Fibroblast of upper back skin (primary cell): ENCODE data around the gene EPO.
"Not testable (repeated sequence)": the region's sequence is repeated elsewhere in the genome, so short reads cannot be mapped to it uniquely, and the experiment has no call there.

Experiments
- DNase-seq: peaks from one replicate; pipeline ENCODE4 v3.0.0-alpha.2; 2013

EPO gene

GRCh38 chr7:100705753-100706671 is 14.3 kb upstream of the EPO start, which contains the start of gene POP7:
Gene POP7, plus strand, starts transcription at chr7:100706121. Its CDS starts 710 bp downstream, at chr7:100706831.
- peak; percentile 98 for DNase-seq

- no peak for DNase-seq
These were observed 13.5 kb upstream of the EPO start for GRCh38 chr7:100706672-100707311.

GRCh38 chr7:100708395-100708794 is 11.9 kb upstream of the EPO start:
- no peak for DNase-seq

GRCh38 chr7:100710452-100710851 is 9.8 kb upstream of the EPO start:
- DNase-seq, result no peak

- no peak for DNase-seq
These were observed 8.9 kb upstream of the EPO start for GRCh38 chr7:100711369-100711768.

GRCh38 chr7:100714725-100715124 is 5.5 kb upstream of the EPO start:
- DNase-seq, result no peak

- DNase-seq, result not testable (repeated sequence)
These were observed 3.2 kb upstream of the EPO start for GRCh38 chr7:100717073-100717472.

- DNase-seq, result peak; percentile 49
These were observed 567 bp upstream of the EPO start for GRCh38 chr7:100719523-100720278.

- no peak for DNase-seq
These were observed 620 bp downstream of the EPO start for GRCh38 chr7:100720671-100721504.

- no peak for DNase-seq
These were observed 1.2 kb downstream of the EPO start for GRCh38 chr7:100721505-100721812.

GRCh38 chr7:100722480-100723212 is 2.4 kb downstream of the EPO start:
- DNase-seq, result no peak

GRCh38 chr7:100723732-100724275 is 3.5 kb downstream of the EPO start:
- DNase-seq, result no peak

GRCh38 chr7:100724364-100724763 is 4.1 kb downstream of the EPO start:
- DNase-seq, result not testable (repeated sequence)

- peak; percentile 96 for DNase-seq
These were observed 6.9 kb downstream of the EPO start for GRCh38 chr7:100726996-100727761.

GRCh38 chr7:100728196-100728595 is 7.9 kb downstream of the EPO start:
- no peak for DNase-seq

GRCh38 chr7:100730136-100730800 is 10.0 kb downstream of the EPO start:
- no peak for DNase-seq

GRCh38 chr7:100731937-100732636 is 11.8 kb downstream of the EPO start:
- DNase-seq, result no peak

GRCh38 chr7:100735730-100736129 is 15.5 kb downstream of the EPO start:
- no peak for DNase-seq

GRCh38 chr7:100736671-100737070 is 16.4 kb downstream of the EPO start:
- DNase-seq, result no peak

- DNase-seq, result no peak
These were observed 19.7 kb downstream of the EPO start for GRCh38 chr7:100739934-100740333.
